HL-60 (cell line): ENCODE data around the gene UGDH.

Source experiments
- DNase-seq, 2 experiments: peaks; one replicate each; pipeline ENCODE4 v3.0.0-alpha.2; 2010 to 2020; ENCODE audit warnings: low read depth in 1 of 2, low spot score in 1 of 2
- H3K27ac ChIP-seq: fragments of 250-450 bp; sonication (Bioruptor Pico); replicated peaks from 2 replicates; pipeline ENCODE4 v1.5.1; 2020; ENCODE audit warnings: mild to moderate bottlenecking, moderate library complexity
- H3K27me3 ChIP-seq: fragments of 250-450 bp; sonication (Bioruptor Pico); 2 replicates; pipeline ENCODE4 v1.5.1; 2021; ENCODE audit warnings: mild to moderate bottlenecking, moderate library complexity; ENCODE audit not compliant: insufficient read depth, poor library complexity, severe bottlenecking
- H3K4me3 ChIP-seq: replicated peaks from 2 replicates; pipeline ENCODE4 v1.5.1; 2011; ENCODE audit warnings: mild to moderate bottlenecking, control low read depth, low read length; ENCODE audit not compliant: insufficient read depth
- GABPA ChIP-seq: IDR thresholded peaks from 2 replicates; pipeline ENCODE4 v1.6.1; 2012; ENCODE audit warnings: low read depth
- POLR2AphosphoS5 ChIP-seq: IDR thresholded peaks from 2 replicates; pipeline ENCODE4 v1.6.1; 2012; ENCODE audit warnings: low read depth
- REST ChIP-seq: IDR thresholded peaks from 2 replicates; pipeline ENCODE4 v1.6.1; 2012; ENCODE audit warnings: low read depth; ENCODE audit not compliant: insufficient replicate concordance
- SPI1 ChIP-seq: IDR thresholded peaks from 2 replicates; pipeline ENCODE4 v1.6.1; 2012; ENCODE audit warnings: low read depth, mild to moderate bottlenecking, borderline replicate concordance
- TF ChIP-seq, protein P1 (sequence below): IDR thresholded peaks from one replicate; pipeline ENCODE4 v1.5.1; 2011; ENCODE audit warnings: low read length, control low read depth, inconsistent platforms; ENCODE audit not compliant: insufficient read depth

The UGDH gene

GRCh38 chr4:39522068-39522467, 5.2 kb downstream of the UGDH start:
- H3K27ac ChIP-seq: no peak overlapping the region
- no peak overlapping the region for H3K4me3 ChIP-seq
- TF ChIP-seq POLR2AphosphoS5 (no peak), REST (no peak), SPI1 (no peak), GABPA (no peak)
- TF ChIP-seq, protein P1, sequence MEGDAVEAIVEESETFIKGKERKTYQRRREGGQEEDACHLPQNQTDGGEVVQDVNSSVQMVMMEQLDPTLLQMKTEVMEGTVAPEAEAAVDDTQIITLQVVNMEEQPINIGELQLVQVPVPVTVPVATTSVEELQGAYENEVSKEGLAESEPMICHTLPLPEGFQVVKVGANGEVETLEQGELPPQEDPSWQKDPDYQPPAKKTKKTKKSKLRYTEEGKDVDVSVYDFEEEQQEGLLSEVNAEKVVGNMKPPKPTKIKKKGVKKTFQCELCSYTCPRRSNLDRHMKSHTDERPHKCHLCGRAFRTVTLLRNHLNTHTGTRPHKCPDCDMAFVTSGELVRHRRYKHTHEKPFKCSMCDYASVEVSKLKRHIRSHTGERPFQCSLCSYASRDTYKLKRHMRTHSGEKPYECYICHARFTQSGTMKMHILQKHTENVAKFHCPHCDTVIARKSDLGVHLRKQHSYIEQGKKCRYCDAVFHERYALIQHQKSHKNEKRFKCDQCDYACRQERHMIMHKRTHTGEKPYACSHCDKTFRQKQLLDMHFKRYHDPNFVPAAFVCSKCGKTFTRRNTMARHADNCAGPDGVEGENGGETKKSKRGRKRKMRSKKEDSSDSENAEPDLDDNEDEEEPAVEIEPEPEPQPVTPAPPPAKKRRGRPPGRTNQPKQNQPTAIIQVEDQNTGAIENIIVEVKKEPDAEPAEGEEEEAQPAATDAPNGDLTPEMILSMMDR: no peak
- no peaks in the 10 kb centered on the region for H3K27me3 ChIP-seq
- DNase-seq: no peak

- Histone ChIP-seq H3K27ac (no peak overlapping the region), H3K27me3 (no peaks in the 10 kb centered on the region), H3K4me3 (no peak overlapping the region)
- no peak for TF ChIP-seq POLR2AphosphoS5
- TF ChIP-seq REST: no peak
- no peak for TF ChIP-seq GABPA
- TF ChIP-seq, protein P1: no peak
- TF ChIP-seq SPI1: no peak
- DNase-seq: no peak
Measured at GRCh38 chr4:39521253-39521919, 5.9 kb downstream of the UGDH start.

DNA sequence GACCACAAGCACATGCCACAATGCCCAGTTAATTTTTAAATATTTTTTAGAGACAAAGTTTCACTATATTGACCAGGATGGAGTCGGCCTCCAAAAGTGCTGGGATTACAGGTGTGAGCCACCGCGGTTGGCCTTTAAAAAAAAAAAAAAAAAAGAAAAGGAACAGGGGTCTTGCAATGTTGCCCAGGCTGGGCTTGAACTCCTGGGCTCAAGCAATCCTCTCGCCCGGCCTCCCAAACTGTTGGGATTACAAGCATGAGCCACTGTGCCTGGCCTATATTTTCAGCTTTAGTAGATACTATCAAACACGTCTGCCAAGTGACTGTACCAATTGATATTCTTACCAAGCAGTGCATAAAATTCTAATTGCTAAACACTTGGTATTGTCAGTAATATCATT, 8.8 kb downstream of the UGDH start:
- Histone ChIP-seq H3K4me3 (no peak overlapping the region), H3K27ac (no peak overlapping the region), H3K27me3 (no peaks in the 10 kb centered on the region)
- DNase-seq: no peak
- TF ChIP-seq POLR2AphosphoS5 (no peak), REST (no peak), GABPA (no peak), SPI1 (no peak)
- TF ChIP-seq, protein P1: no peak
